Activated CD4-positive, alpha-beta T cell treated with anti-CD3 and anti-CD28 coated beads, Interleukin-2, amount 50 U/mL, for 1 hour (primary cell): ENCODE data around the gene PCAT7.
A peak's percentile ranks its signal among the peaks of the same experiment; 100 is the strongest.
"Not testable (repeated sequence)": the region's sequence is repeated elsewhere in the genome, so short reads cannot be mapped to it uniquely, and the experiment has no call there.

Experiments used
- DNase-seq: peaks from one replicate; pipeline ENCODE4 v3.0.0-alpha.2; 2020

Gene PCAT7

GRCh38 chr9:94554439-94555331 is at the start of gene PCAT7:
Gene PCAT7, plus strand, starts transcription at chr9:94555083.
- peak; percentile 6 for DNase-seq

- DNase-seq = not testable (repeated sequence)
Measured at GRCh38 chr9:94506370-94506769, 48.5 kb upstream of the PCAT7 start.

- DNase-seq = no peak
Measured at GRCh38 chr9:94507531-94508258, 47.2 kb upstream of the PCAT7 start.

DNA sequence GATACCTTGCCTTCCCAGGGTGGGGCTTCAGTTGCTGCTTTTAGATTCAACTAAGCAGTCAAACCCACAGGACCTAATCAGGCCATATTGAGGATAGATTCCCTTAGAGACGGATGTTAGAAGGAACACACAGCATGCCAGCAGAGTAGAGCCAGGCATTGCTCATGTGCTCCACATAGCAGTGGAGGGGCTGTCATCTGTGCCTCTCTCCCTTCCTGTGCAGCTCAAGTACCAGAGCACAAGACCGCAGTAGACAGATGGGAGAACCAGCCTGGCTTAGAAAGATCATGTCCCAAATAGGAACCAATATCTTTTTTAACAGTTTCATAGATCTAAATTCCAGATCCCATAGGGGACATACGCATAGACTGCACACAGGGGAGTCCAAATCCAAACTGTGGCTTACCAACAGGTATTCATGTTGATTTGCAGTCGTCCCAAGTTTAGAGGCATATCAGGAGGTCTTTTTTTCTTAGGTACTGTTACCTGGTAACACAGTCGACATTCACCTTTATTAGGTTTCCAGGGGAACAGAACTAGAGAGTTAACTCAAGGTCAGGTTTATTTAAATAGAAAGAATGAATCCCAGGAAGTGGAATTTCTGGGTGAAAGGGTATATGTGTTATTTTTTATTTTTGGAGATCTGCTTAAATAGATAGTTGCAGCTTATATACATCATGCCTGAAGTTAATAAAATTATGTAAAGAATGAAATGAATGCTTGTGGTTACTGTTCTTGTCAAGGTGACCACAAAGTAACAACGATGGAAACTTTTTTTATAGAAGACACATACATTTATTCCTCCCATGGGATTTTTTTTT is 43.5 kb upstream of the PCAT7 start:
- no peak for DNase-seq

GRCh38 chr9:94511955-94512265 is 43.0 kb upstream of the PCAT7 start:
- no peak for DNase-seq

DNA sequence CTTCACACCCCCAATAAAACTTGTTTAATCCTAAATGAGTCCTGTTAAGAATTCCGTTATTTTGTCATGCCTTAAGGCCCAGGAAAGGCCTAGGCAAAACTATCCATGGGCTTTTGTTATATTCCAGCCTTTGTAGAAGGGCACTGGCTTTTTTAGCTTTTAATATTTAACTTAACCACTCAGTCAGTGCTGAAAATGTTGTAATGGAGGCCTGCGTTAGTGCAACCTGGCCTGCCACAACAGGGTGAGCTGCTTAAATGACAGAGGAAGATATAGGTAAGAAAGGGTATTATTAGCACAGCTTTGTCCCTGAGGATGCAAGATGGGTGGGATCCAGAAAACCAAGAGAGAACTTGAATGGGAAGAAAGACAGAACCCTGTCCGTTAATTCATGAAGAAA is 40.2 kb upstream of the PCAT7 start:
- no peak for DNase-seq

GRCh38 chr9:94517254-94517653 is 37.6 kb upstream of the PCAT7 start:
- no peak for DNase-seq

- no peak for DNase-seq
Measured at GRCh38 chr9:94525396-94526035, 29.4 kb upstream of the PCAT7 start.

DNA sequence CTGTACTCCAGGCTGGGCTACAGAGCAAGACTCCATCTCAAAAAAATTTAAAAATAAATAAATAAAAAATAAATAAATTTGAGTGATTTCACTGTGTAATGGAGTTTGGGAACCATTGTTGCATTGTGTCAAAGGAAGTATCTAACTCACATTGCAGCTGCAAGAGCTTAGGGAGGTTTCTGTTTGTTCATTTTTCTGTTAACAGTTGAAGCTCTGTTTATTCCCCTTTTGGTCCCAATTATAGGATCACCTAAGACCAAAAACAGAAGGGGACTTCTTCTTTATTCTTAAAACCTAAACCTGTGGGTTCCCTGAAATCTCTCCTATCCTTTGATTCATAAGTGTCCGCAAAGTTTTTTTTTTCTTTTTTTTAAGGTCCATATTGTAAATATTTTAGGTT is 28.6 kb upstream of the PCAT7 start:
- no peak for DNase-seq

DNA sequence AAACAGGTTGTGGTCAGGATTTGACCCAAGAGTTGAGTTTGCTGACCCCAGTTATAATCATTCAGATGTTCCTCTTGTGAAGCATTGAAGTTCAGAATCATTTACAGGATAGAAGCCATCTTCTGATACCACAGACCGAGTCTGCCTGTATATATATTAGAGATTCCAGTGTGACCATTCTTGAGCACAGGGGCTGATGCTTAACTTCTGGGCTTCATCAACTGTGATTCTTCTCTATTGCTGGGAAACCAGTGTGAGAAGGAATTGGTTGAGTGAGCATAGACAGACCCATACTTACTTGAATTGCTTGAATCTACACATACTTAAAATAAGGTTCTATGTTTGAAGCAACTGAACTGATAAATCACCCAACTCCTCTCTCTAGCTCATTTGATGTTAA is 27.9 kb upstream of the PCAT7 start:
- DNase-seq = no peak

DNA sequence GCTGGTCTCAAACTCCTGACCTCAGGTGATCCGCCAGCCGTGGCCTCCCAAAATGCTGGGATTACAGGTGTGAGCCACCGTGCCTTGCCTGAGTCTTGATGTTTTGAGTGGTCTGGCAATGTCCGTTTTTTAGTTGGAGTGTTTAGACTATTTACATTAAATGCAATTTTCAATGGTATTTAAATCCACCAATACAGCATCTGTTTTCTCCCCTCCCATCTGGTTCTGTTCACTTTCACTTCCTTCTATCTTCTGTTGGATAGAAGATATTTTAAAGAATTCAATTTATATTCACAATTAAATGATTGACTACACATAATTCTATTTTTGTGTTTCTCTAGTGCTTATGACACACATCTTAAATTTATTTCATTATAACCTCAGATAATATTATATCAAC is 26.0 kb upstream of the PCAT7 start:
- DNase-seq = no peak

DNA sequence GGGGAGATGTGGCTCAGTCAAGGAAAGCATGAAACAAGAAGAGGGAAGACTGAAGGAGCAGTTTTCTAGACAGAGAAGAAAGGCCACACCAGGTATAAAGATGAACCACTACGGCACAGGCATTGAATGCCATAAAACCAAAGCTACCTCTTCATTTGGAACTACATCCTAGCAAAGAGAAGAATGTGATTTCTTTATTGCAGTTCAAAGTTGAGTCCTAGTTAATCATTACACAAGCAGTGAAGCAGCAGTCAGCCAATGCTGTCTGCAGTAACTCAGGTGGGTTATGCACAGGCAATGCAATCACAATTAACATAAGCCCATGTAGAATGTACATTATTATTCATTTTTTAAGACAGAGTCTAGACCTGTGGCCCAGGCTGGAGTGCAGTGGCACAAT is 21.7 kb upstream of the PCAT7 start:
- no peak for DNase-seq

DNA sequence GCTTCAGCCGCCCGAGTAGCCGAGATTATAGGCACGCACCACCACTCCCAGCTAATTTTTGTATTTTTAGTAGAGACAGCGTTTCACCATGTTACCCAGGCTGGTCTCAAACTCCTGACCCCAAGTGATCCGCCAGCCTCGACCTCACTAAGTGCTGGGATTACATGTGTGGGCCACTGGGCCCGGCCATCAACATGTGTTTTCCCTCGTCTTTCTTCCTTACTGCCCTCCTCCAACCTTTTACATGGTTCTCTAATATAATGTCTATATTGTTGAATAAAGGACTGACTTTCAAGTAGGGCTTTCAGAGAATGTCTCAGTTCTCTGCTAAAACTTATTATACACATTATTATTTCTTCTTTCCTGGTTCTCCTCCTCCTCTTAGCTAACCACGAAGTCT is 21.3 kb upstream of the PCAT7 start:
- no peak for DNase-seq

DNA sequence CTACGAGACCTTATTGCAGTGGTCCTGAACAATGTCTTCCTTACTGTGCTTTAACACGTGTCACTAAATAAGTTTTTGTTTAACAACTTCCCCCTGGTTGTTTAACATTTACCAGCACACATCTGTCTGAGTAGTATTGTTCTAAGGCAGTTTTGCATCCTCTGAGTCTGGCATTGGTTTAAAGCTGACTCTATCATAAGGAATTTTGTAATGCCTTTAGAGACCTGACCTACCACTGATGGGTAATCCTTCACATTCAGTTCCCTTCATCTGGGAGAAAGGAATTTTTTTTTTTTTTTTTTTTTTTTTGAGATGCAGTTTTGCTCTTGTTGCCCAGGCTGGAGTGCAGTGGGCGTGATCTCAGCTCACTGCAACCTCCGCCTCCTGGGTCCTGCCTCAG is 20.0 kb upstream of the PCAT7 start:
- no peak for DNase-seq

DNA sequence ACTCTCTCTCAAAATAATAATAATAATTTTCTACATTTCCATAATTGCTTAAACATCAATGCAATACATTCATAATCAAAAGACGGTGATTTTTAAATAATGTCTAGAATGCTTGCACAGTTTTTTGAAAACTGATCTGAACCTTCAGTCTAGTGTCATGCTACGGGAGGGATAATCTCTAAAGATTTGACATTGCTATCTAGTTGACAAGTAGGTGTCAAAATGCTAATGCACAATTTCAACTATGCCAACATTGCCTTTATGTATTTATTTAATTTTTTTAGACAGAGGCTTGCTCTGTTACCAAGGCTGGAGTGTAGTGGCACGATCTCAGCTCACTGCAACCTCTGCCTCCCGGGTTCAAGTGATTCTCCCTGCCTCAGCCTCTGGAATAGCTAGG is 16.0 kb upstream of the PCAT7 start:
- no peak for DNase-seq

DNA sequence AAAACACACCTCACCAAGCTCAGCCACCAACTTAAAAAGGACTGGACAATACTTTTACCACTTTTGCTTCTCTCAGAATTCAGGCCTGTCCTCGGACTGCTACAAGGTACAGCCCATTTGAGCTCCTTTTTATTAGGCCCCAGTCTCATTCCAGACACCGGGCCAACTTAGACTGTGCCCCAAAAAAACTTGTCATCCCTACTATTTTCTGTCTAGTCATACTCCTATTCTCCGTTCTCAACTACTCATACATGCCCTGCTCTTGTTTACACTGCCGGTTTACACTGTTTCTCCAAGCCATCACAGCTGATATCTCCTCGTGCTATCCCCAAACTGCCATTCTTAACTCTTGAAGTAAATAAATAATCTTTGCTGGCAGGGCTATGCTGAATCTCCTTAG is 10.5 kb upstream of the PCAT7 start:
- DNase-seq = not testable (repeated sequence)

DNA sequence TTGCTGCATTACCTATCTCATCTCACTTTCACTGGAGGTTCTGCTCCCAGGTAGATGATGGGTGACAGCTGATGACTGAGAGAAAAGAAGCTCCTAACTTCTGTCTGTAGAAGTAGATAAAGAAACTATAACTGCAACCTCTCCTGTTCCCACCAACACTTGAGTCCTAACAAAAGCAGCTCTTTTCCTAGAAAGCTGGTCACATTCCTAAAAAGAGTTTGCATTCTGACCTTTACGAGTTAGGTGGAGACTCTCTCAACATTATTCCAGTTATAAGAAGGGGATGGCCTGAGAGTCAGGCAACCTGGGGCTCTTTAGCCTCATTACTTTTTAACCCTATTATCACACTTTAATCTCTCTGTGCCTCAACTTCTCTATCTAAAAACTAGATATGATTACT is 8.9 kb upstream of the PCAT7 start:
- no peak for DNase-seq

DNA sequence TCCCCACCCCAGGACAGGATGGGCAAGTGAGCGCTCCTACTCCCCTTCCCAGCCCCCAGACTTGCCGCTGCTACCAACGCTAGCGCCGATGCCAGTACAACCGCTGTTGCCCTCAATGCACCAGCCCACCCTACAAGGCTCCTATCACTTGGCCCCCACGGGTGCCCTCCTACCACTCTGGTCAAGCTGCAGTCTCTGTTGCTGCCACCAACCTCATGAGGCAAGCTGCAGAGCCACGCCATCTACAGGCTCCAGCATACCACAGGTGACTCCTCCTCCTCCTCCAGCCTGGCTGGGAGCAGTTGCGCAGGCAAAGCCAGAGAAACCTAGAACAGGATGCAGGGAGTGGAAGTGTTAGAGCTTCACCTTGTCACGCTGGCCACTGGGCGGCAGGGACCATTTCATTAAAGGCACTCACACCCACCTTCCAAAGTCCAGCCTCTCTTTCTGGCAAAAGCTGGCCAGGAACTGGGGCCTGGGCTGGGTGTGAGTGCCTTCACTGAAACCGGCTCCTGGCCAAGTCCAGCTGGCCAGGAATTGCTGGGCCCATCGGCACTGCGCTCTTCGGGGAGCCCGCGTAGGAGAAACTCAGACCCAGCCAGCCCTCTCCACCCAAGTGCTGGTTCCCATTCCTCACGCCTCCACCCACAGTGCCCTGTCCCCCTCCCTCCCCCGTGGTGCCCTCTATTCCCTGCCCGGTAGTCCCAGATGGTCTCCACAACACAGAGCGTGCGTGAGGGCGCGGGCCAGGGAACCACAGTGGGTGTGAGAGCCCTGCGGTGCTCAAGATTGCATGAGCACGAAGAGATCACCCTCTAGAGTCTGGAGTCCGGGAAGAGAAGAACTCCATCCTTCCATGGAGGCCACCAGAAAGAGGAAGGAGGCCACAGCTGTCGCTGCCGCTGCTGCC is 1.6 kb upstream of the PCAT7 start:
- no peak for DNase-seq

- DNase-seq = no peak
Measured at GRCh38 chr9:94554078-94554438, 825 bp upstream of the PCAT7 start.

DNA sequence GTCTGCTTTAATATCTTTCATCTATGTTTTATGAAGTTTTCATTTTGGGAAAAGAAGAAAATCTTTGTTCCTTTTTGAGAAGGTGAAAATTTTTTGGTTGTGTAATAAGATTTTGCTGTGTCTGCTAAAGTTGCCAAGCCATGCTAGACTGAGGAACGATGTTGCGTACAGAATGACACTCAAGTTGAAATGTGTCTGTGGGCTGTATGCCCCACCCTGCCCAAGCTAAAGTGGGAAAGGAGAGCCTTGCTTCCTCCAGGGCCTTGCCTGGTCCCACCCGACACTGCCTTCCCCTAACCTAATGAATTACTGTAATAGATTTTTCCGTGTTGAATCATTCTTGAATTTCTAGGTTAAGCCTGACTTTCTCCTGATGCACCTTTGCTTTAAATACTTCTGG is 2.5 kb downstream of the PCAT7 start:
- DNase-seq = no peak

DNA sequence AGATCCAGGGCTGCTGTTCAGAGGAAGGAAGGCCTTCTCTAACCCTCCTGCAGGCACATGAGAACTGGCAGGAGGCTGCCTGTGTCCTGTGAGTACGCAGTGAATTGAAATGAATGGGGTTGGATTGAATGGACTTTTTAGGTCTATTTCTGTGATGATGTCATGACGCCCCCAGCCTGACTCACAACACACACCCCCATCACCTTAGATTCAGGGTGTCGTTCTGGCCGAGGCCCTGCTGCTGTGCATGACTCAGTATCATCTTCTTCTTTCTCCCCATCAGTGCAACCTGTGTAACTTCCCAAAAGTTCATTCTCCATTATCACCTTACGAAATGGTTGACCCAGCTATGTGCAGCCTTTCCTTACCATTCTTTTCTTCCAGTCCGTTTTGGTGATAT is 5.4 kb downstream of the PCAT7 start:
- no peak for DNase-seq

GRCh38 chr9:94563548-94563947 is 8.7 kb downstream of the PCAT7 start:
- no peak for DNase-seq
